ENCODE results near the gene SPOCK1. TPM values are rescaled to one million over a fixed set of nuclear protein-coding genes. Genes with fewer than 3 reads are reported as not detected.

SPOCK1 gene
- total RNA-seq, 1 donor from 2014 or later = 28.6 TPM

DNA sequence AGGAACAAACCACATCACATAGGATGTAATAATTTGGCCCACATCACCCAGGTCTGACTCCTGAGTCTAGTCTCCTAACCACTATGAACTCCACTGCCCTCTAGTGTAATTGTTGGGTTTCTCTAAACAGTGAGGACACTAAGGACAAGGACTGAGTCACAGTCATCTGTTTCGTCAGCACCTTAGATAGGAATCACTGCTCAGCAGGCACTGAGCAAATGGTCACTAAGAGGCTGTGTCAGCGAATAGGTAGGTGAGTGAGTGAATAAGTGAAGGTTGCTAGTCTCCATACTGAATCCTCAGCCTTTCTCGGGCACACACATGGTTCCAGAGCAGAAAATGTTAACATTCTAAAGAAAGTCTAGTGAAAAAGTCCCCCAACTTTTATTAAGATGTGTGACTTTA, 278.6 kb downstream of the SPOCK1 start:
- H3K27me3 ChIP-seq (ENCODE audit: low read depth) = peaks cover 9% of the 10 kb centered on the region
- peaks cover 8% of the 10 kb centered on the region for H3K4me1 ChIP-seq
- H3K27ac ChIP-seq (replicated peaks) = no peak overlapping the region
- intact Hi-C loops (cut with micrococcal nuclease) = no loop called here
- H3K36me3 ChIP-seq = no peaks in the 10 kb centered on the region
- peak; percentile 65 for TF ChIP-seq CTCF (IDR thresholded peaks at IDR 0.05; ENCODE audit: borderline replicate concordance)
- H3K4me3 ChIP-seq = no peak overlapping the region
- H3K9me3 ChIP-seq (replicated peaks) = no peaks in the 10 kb centered on the region
- no peak for DNase-seq

DNA sequence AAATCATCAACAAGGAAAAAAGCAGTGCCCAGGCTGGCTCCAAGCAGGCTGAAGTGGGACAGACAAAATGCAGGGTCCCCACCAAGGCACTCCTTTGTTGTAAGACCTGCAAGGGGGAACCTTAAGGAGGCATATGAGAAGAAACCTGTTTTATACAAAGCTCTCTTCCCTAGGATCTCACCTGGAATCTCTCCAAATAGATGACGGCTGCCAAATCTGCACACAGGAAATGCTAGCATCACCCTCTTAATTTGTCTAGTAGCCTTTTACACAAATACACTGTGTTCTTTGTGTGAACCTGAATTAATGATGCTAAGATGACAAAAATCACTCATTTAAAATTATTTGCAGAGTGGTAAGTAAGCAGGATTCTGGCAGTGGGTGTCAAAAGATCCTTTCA, 280.2 kb downstream of the SPOCK1 start:
- Histone ChIP-seq H3K9me3 (replicated peaks) (no peaks in the 10 kb centered on the region), H3K36me3 (no peaks in the 10 kb centered on the region), H3K27me3 (ENCODE audit: low read depth) (peaks cover 5% of the 10 kb centered on the region), H3K4me1 (peaks cover 8% of the 10 kb centered on the region), H3K4me3 (no peak overlapping the region), H3K27ac (replicated peaks) (no peak overlapping the region)
- no peak for TF ChIP-seq CTCF (IDR thresholded peaks at IDR 0.05; ENCODE audit: borderline replicate concordance)
- no peak for DNase-seq
- intact Hi-C loops (cut with micrococcal nuclease) = no loop called here

DNA sequence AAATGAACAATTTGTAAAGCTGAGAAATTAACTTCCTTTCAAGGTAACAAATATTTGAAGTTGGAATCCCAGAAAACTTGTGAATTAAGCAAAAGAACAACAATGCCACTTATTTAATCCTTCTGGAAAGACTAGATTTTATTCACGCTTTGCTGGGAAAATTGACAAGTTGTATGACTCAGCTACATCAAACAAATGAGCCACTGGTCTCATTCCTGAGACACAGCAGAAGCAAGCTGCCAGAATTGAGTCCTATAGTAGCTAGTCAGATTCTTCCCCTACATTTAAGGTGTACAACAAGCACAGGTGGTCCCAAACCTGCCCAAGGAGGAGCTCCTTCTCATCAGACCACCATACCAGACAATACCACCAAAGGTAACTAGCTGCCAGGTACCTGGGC, 280.7 kb downstream of the SPOCK1 start:
- H3K27me3 ChIP-seq (ENCODE audit: low read depth) = peaks cover 5% of the 10 kb centered on the region
- no peak for TF ChIP-seq CTCF (IDR thresholded peaks at IDR 0.05; ENCODE audit: borderline replicate concordance)
- no peak for DNase-seq
- no peaks in the 10 kb centered on the region for H3K9me3 ChIP-seq (replicated peaks)
- intact Hi-C loops (cut with micrococcal nuclease) = no loop called here
- H3K4me3 ChIP-seq = no peak overlapping the region
- H3K27ac ChIP-seq (replicated peaks) = no peak overlapping the region
- peaks cover 8% of the 10 kb centered on the region for H3K4me1 ChIP-seq
- H3K36me3 ChIP-seq = no peaks in the 10 kb centered on the region

DNA sequence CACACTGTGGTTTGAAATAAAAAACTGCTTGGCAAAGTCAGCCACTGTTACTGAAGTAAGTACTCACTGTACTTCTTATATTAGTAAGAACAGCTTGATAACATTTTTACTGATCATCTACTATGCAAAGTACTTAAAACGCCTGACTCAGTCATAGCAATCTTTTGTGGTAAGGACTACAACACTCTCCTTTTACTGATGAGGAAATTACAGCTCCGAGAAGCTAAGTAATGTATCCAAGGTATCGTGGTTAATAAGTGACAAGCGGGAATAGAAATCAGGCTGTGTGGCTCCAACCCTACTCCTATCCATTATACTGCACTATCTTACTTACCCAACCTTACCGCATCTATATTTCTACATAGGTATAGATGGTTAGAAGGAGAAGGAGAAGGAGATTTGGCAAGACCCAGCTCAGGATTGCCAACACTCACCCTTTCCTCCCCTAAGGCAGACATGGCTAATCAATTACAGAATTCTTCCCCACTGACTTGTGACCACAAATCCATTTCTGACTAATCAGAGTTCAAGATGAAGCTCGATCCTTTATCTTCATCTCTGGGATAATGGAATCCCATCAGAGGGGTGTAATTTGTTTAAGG, 281.4 kb downstream of the SPOCK1 start:
- Histone ChIP-seq H3K4me1 (peaks cover 8% of the 10 kb centered on the region), H3K9me3 (replicated peaks) (no peaks in the 10 kb centered on the region), H3K4me3 (no peak overlapping the region), H3K27me3 (ENCODE audit: low read depth) (peaks cover 5% of the 10 kb centered on the region), H3K36me3 (no peaks in the 10 kb centered on the region), H3K27ac (replicated peaks) (no peak overlapping the region)
- TF ChIP-seq CTCF (IDR thresholded peaks at IDR 0.05; ENCODE audit: borderline replicate concordance) = no peak
- intact Hi-C loops (cut with micrococcal nuclease) = no loop called here
- DNase-seq = no peak

- H3K27ac ChIP-seq (replicated peaks) = no peak overlapping the region
- intact Hi-C loops (cut with micrococcal nuclease) = no loop called here
- DNase-seq = no peak
- H3K36me3 ChIP-seq = no peaks in the 10 kb centered on the region
- TF ChIP-seq CTCF (IDR thresholded peaks at IDR 0.05; ENCODE audit: borderline replicate concordance) = no peak
- H3K9me3 ChIP-seq (replicated peaks) = no peaks in the 10 kb centered on the region
- H3K4me3 ChIP-seq = no peak overlapping the region
- H3K27me3 ChIP-seq (ENCODE audit: low read depth) = peaks cover 5% of the 10 kb centered on the region
- peaks cover 8% of the 10 kb centered on the region for H3K4me1 ChIP-seq
Observed at GRCh38 chr5:137216976-137217598, 282.0 kb downstream of the SPOCK1 start.

Data from left ventricle myocardium inferior (tissue), 1 donor.